ENCODE results near the gene CBFA2T3. TPM values are rescaled to one million over a fixed set of nuclear protein-coding genes. Genes with fewer than 3 reads are reported as not detected.

CBFA2T3 gene
- total RNA-seq, 1 experiment from 2014 or later: 2.9 TPM

- no peak overlapping the region for H3K18ac ChIP-seq (ENCODE audit: insufficient read length, low read depth, low read length)
- H3K56ac ChIP-seq (ENCODE audit: insufficient read length, low read depth, low read length): no peak overlapping the region
- no peak overlapping the region for H2AK5ac ChIP-seq (ENCODE audit: insufficient read length, low read length)
- no peaks in the 10 kb centered on the region for H3K27me3 ChIP-seq (ENCODE audit: insufficient read depth, low read length)
- H2BK120ac ChIP-seq (ENCODE audit: low read depth, low read length, poor library complexity, severe bottlenecking): no peak overlapping the region
- Mint-ChIP-seq H3K27me3 (ENCODE audit: low read depth) (no peaks in the 10 kb centered on the region; the same call in 1 of the 2 replicates), H3K4me1 (peaks cover 7 to 18% of the 10 kb centered on the region in 2 experiments; a peak in 3 of 4 replicates), H3K9me3 (peaks cover 0 to 9% of the 10 kb centered on the region in 2 experiments; a peak in 2 of 5 replicates), H3K27ac (no peak overlapping the region), H3K4me3 (no peak overlapping the region), H3K36me3 (ENCODE audit: insufficient read depth in 1 of 3, low read depth in 3 of 3) (no peaks in the 10 kb centered on the region)
- no peak for TF ChIP-seq CTCF (conservative IDR thresholded peaks at IDR 0.05)
- H3K23me2 ChIP-seq (ENCODE audit: insufficient read length, low read depth, low read length, poor library complexity, severe bottlenecking): no peaks in the 10 kb centered on the region
- no peak overlapping the region for H3T11ph ChIP-seq (ENCODE audit: low read length)
- H3K14ac ChIP-seq (ENCODE audit: insufficient read depth, low read length): no peak overlapping the region
- no peak for DNase-seq
- H3K9ac ChIP-seq (ENCODE audit: extremely low read depth, insufficient read length, low read length): no peak overlapping the region
- H4K91ac ChIP-seq (ENCODE audit: insufficient read length, low read depth, low read length): no peak overlapping the region
- H4K20me1 ChIP-seq (ENCODE audit: control insufficient read depth, insufficient read depth, insufficient read length): no peaks in the 10 kb centered on the region
- H3K27ac ChIP-seq (ENCODE audit: insufficient read length, low read depth, low read length): no peak overlapping the region
- H3K4me2 ChIP-seq (ENCODE audit: insufficient read depth, insufficient read length, low read length): no peak overlapping the region
- no peak overlapping the region for H2BK5ac ChIP-seq (ENCODE audit: insufficient read length, low read length)
- no peak overlapping the region for H3K23ac ChIP-seq (ENCODE audit: insufficient read length, low read depth, low read length)
- no peaks in the 10 kb centered on the region for H3K79me1 ChIP-seq (ENCODE audit: insufficient read depth, low read depth, low read length, poor library complexity, severe bottlenecking)
- H3K79me2 ChIP-seq (ENCODE audit: insufficient read depth, low read length): no peaks in the 10 kb centered on the region
- WGBS (ENCODE audit: extremely low coverage, insufficient read length, low lambda C conversion rate): no CpG with 5 or more reads among the region's 16 CpGs
- no peaks in the 10 kb centered on the region for H3K9me3 ChIP-seq (ENCODE audit: control insufficient read depth, low read depth, low read length)
- H4K8ac ChIP-seq (replicated peaks; ENCODE audit: insufficient read length, low read depth, low read length): no peak overlapping the region
- H3K4ac ChIP-seq (ENCODE audit: low read depth, low read length): no peak overlapping the region
- no peak overlapping the region for H2BK12ac ChIP-seq (ENCODE audit: insufficient read length, low read depth, low read length)
- no peak overlapping the region for H4K5ac ChIP-seq (ENCODE audit: insufficient read length, low read depth, low read length)
- H2BK15ac ChIP-seq (ENCODE audit: low read depth, low read length): no peak overlapping the region
- H2BK20ac ChIP-seq (ENCODE audit: low read depth, low read length, poor library complexity, severe bottlenecking): no peak overlapping the region
- no peak overlapping the region for H2AFZ ChIP-seq (ENCODE audit: low read length)
- H3K4me1 ChIP-seq (ENCODE audit: insufficient read depth, low read length): no peaks in the 10 kb centered on the region
These were observed 63.9 kb downstream of the CBFA2T3 start for GRCh38 chr16:88913001-88913612.

All from H9 (cell line).